ENCODE measurements around the gene MS4A2. TPM values are rescaled to one million over a fixed set of nuclear protein-coding genes. Genes with fewer than 3 reads are reported as not detected.

MS4A2 gene
- total RNA-seq, 1 experiment from 2014 or later: not detected

Other genes with a start within 250 kb of the MS4A2 start
- not detected in 2 replicates for gene CBLIF, start 243.2 kb upstream of the MS4A2 start, total RNA-seq (2014; rRNA removed; shearing (Covaris generic))
- not detected in 2 replicates for gene TCN1, start 222.2 kb upstream of the MS4A2 start, total RNA-seq (2014; rRNA removed; shearing (Covaris generic))
- not detected in 2 replicates for gene OOSP3, start 209.9 kb upstream of the MS4A2 start, total RNA-seq (2014; rRNA removed; shearing (Covaris generic))
- gene OOSP1, start 150.2 kb upstream of the MS4A2 start, total RNA-seq (2014; rRNA removed; shearing (Covaris generic)): not detected in 2 replicates
- gene OOSP4A, start 124.6 kb upstream of the MS4A2 start, total RNA-seq (2014; rRNA removed; shearing (Covaris generic)): not detected in 2 replicates
- gene OOSP4B, start 71.5 kb upstream of the MS4A2 start, total RNA-seq (2014; rRNA removed; shearing (Covaris generic)): not detected in 2 replicates
- not detected in 2 replicates for gene OOSP2, start 48.3 kb upstream of the MS4A2 start, total RNA-seq (2014; rRNA removed; shearing (Covaris generic))
- not detected in 2 replicates for gene MS4A3, start 32.0 kb upstream of the MS4A2 start, total RNA-seq (2014; rRNA removed; shearing (Covaris generic))
- not detected in 2 replicates for gene MS4A6A, start 94.4 kb downstream of the MS4A2 start, total RNA-seq (2014; rRNA removed; shearing (Covaris generic))
- not detected in 2 replicates for gene MS4A4E, start 154.5 kb downstream of the MS4A2 start, total RNA-seq (2014; rRNA removed; shearing (Covaris generic))
- gene MS4A4A, start 192.0 kb downstream of the MS4A2 start, total RNA-seq (2014; rRNA removed; shearing (Covaris generic)): not detected in 2 replicates
- gene MS4A6E, start 238.6 kb downstream of the MS4A2 start, total RNA-seq (2014; rRNA removed; shearing (Covaris generic)): not detected in 2 replicates